HG03196 (cell line): ENCODE measurements around the gene DCUN1D3.
"Not testable (repeated sequence)": the region's sequence is repeated elsewhere in the genome, so short reads cannot be mapped to it uniquely, and the experiment has no call there.

Experiments used
- ATAC-seq: cut with Tn5 transposase; IDR thresholded peaks from one replicate; pipeline ENCODE4 v1.9.1; 2021; ENCODE audit not compliant: unreplicated experiment

Gene DCUN1D3, protein sequence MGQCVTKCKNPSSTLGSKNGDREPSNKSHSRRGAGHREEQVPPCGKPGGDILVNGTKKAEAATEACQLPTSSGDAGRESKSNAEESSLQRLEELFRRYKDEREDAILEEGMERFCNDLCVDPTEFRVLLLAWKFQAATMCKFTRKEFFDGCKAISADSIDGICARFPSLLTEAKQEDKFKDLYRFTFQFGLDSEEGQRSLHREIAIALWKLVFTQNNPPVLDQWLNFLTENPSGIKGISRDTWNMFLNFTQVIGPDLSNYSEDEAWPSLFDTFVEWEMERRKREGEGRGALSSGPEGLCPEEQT

DNA sequence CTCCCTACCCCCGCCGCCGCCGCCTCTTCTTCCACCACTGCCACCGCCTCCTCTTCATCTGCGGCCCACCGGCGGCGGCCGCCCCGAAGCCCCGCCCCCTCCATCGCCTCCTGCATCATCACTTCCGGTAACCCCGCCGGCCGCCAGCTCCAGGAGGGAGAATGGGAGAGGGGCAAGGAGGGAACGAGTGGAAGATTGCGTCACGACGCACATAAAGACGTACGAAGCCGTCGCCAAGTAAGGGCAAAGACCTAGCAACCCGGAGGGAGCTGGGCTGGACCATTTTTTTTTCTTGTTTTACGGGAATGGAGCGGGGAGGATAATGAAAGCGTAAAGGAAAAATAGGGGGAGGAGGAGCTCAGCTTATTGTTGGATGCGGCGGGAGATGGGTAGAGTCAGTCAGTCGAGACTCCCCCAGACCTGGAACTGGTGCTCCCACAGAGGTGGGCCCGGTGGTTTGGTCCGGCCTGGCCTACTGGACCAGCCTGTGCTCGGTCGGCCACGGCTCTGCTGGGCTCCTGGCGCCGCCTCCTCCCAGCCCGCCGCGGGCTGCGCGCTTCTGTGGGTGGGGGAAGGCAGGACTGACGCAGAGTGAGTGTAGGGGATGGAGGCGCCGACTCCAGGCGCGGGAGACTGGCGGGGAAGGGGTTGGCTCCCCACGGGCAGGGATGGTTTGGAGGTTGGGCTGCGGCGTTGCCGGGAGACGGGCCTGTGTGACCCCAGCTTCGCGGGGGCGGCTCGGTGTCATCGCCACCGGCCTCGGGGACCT, at the start of gene DCUN1D3, which contains the start of gene LYRM1:
Gene DCUN1D3 (minus strand): TSS at position 60 of the 769 bp plus-strand sequence. CDS start 37,820 bp downstream, outside the sequence.
Gene LYRM1 (plus strand): TSS at position 473 of the 769 bp plus-strand sequence. CDS start 14,785 bp downstream, outside the sequence.
- ATAC-seq, result peak; percentile 57

DNA sequence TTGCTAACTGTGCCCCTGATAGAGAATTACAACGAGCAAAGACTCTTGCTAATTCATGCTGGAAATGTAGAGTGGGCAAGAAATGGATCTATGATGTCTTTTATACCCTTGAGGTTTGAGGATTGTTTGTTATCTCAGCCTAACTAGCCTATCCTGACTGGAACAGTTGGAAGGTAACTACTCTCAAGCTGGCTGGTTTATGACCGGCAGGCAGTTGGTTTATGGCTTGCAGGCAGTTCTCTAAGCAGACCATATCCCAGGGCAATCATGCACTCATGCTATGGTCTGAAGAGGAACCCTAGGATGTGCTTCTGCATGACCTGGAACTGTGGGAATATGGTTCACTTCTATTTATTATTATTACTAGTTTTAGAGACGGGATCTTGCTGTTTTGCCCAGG, 49.5 kb upstream of the DCUN1D3 start:
- ATAC-seq, result no peak

- ATAC-seq, result no peak
Observed at GRCh38 chr16:20948444-20948843, 48.3 kb upstream of the DCUN1D3 start.

- ATAC-seq, result no peak
Observed at GRCh38 chr16:20946015-20946629, 46.0 kb upstream of the DCUN1D3 start.

GRCh38 chr16:20945575-20945875, 45.4 kb upstream of the DCUN1D3 start:
- ATAC-seq, result not testable (repeated sequence)

GRCh38 chr16:20944861-20945574, 44.9 kb upstream of the DCUN1D3 start:
- no peak for ATAC-seq

- no peak for ATAC-seq
Observed at GRCh38 chr16:20942256-20942655, 42.1 kb upstream of the DCUN1D3 start.

DNA sequence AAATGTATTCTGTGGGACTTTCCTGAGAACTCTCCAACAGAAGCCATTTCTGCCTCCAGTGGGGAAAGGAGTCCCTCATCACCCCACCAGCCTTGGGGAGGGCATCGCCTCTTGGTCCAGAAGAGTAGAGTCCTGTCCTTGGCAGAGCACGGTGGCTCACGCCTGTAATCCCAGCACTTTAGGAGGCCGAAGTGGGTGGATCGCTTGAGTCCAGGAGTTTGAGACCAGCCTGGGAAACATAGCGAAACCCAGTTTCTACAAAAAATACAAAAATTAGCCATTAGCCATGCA, 41.4 kb upstream of the DCUN1D3 start:
- no peak for ATAC-seq

GRCh38 chr16:20940871-20941635, 40.9 kb upstream of the DCUN1D3 start:
- ATAC-seq, result no peak

DNA sequence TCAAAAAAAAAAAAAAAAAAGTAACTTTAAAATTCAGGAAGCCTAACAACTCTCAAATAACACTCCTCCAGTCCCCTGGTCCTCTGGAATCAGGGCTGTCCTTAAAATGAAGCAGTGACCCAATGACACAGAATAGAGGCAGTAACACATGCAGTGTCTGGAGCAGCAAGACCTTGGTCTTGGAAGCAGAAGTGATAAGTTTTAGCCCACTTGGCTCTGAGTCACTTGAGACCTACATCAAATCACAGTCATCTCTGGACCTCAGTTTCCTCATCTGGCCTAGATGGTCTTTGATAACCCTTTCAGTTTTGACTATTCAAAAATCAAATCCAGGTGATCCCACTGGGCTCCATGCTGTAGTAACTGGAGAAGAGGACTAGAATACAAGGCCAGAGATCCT, 39.5 kb upstream of the DCUN1D3 start:
- ATAC-seq, result no peak

DNA sequence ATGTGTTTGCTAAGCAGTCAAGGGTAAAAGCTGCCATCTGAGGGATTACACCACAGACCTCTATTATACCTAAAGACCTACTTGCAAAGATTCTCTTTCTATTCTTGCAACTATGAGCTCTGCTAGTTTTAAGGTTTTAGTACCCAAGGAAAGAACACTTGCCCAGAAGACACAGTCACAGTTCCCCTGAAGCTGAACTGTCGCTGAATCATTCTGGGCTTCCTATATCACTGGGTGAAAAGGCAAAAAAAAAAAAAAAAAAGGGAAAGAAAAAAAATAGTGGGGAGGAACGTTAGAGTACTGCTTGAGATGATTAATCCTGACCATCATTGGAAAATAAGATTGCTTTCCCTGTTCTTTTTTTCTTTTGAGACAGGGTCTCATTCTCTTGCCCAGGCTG, 38.3 kb upstream of the DCUN1D3 start:
- no peak for ATAC-seq

- ATAC-seq, result no peak
Observed at GRCh38 chr16:20937736-20938135, 37.6 kb upstream of the DCUN1D3 start.

DNA sequence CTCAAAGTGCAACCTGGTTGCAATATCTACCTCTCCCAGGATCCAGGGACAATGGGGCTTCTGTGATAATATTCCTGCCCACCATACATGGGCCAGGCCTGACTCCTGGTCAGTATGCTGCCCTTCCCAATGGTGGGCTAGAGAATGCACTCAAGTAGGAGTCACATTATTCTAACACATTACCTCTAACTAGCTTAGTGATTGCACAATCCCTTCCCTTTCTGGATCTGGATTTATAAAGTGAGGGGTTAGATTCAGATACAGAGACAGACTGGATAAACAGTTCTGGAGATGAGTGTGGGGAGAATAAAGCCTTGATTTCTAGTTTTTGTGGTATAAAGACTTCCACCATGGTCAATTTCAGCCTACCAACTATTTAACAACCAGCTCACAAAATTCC, 33.4 kb upstream of the DCUN1D3 start:
- no peak for ATAC-seq

- ATAC-seq, result no peak
Observed at GRCh38 chr16:20931066-20931600, 31.0 kb upstream of the DCUN1D3 start.

DNA sequence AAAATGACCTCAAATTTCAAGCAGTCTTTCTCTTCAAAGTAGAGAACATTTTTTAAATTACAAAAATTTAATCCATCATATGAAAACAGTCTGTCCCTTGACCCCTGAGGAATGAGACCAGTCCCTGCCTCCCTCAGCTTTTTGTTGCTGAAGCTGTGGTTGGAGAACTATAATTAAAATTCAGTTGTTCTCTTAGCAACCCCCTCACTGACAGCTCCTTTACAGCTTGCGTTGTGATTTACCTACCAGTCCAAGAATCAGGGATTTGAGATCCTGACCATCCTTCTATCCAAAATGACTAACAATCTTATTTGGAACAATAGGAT, 30.2 kb upstream of the DCUN1D3 start:
- ATAC-seq, result no peak

DNA sequence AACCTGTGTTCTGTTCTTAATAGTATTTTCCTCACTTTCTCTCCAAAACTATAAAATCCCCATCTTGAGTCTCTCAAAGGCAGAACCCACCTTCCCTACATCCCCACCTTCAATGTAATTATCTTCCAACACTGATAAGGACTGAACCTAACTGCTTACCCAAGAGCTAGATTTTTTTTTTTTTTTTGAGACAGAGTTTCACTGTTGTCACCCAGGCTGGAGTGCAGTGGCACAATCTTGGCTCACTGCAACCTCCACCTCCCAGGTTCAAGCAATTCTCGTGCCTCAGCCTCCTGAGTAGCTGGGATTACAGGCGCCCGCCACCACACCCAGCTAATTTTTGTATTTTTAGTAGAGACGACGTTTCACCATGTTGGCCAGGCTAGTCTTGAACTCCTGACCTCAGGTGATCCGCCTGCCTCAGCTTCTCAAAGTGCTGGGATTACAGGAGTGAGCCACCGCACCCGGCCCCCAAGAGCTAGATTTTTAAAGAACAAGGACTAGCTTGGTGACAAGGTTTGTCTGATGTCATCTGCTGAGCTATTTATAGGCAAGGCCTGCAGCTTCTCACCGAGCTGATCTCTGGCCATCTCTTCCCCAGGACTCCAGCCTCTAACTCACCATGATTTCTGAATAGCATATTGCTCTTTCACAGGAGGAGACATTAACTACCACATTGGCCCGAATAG, 29.7 kb upstream of the DCUN1D3 start:
- ATAC-seq, result not testable (repeated sequence)

DNA sequence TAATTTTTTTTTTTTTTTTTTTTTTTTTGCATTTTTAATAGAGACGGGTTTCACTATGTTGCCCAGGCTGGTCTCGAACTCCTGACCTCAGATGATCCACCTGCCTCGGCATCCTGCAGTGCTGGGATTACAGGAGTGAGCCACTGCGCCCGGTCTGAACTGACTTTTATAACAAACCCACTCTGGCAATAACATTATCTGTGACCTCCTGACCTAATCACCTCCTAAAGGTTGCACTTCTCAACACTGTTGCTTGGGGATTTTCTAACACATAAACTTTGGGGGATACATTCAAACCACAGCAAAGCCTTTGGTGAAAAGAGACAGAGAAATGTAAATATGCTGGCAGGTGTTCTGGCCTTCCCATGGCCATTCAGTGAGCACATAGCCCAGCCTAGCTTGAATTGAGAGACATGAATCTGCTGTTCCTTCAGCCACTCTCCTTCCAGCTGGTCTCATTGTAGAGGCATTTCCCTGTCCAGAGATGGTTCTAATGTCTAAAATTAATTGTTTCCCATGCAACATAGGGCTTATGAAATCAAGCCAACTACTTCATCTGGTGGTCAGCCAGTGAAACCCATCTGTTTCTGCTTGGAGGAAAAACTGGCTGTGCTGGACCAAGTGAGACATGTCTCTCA, 28.7 kb upstream of the DCUN1D3 start:
- ATAC-seq, result no peak

DNA sequence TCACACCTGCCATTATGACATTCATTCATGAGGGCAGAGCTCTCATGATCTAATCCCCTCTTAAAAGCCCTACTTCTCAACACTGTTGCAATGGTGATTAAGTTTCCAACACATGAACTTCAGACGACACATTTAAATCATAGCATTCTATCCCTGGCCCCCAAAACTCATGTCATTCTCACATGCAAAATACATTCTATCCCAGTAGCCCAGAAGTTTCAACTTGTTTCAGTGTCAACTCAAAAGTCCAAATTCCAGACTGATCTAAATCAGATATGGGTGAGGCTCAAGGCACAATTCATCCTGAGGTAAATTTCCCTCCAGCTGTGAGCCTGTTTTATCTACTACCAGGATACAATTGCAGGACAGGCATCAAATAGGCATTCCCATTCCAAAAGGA, 25.6 kb upstream of the DCUN1D3 start:
- ATAC-seq, result no peak

GRCh38 chr16:20923876-20924275, 23.7 kb upstream of the DCUN1D3 start:
- no peak for ATAC-seq

DNA sequence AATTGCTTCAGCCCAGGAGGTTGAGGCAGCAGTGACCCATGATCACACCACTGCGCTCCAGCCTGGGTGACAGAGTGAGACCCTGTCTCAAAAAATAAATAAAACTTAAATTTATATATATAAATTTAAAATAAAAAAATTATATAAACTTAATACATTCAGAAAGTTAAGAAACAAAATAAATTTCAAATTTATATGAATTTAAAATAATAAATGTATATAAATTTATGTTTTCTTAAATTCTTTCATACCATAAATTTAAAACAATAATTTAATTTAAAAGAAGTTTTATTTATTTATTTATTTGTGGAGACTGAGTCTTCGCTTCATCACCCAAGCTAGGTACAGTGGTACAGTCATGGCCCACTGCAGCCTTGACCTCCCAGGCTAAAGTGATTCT, 20.6 kb upstream of the DCUN1D3 start:
- no peak for ATAC-seq
